ENCODE data around the gene SMCHD1. TPM values are rescaled to one million over a fixed set of nuclear protein-coding genes. Genes with fewer than 3 reads are reported as not detected.

The SMCHD1 gene
- total and polyA plus RNA-seq, 7 donors: 6.2 to 23.0 (median 20.3) TPM

DNA sequence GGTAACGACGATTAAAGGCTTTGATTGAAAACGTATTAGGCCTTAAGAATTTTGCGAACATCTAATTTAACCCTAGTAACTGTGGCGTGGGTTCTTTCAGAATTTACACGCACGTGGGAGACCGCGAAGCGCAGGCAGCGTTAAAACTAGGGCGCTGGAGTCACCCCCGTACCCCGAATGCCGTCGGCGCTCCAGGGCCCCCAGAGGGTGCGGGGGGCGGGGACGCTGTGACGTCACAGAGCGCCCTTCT lies 673 bp upstream of the SMCHD1 start:
- intact Hi-C loops (cut with DNase I): loop anchor here (5.0 to 10.0 kb wide), 3 partner anchors 83 to 592 kb away; partner anchors contain the start of genes METTL4 (in 1 of the 2), MYL12A (in 1 of the 2) and NDC80 (in 1 of the 2)
- no peak for DNase-seq
- peaks cover 22% of the 10 kb centered on the region for H3K4me1 ChIP-seq

DNA sequence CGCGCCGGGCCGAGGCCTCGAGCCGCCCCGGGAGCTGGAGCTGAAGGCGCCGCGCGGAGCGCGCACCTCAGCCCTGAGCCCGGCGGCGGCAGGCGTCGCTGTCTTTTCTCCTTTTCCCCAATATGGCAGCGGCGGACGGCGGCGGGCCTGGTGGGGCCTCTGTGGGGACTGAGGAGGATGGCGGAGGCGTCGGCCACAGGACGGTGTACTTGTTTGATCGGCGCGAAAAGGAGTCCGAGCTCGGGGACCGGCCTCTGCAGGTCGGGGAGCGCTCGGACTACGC lies 369 bp downstream of the SMCHD1 start:
- intact Hi-C loops (cut with DNase I): loop anchor here (5.0 to 10.0 kb wide), 3 partner anchors 84 to 591 kb away; partner anchors contain the start of genes METTL4 (in 1 of the 2), MYL12A (in 1 of the 2) and NDC80 (in 1 of the 2)
- peaks cover 22% of the 10 kb centered on the region for H3K4me1 ChIP-seq
- H3K27me3 ChIP-seq (ENCODE audit: insufficient read depth in 3 of 3, low read length in 2 of 3): no peaks in the 10 kb centered on the region
- H3K9me3 ChIP-seq: no peaks in the 10 kb centered on the region
- H3K4me3 ChIP-seq: peak overlapping the region; percentile 90
- 0% methylated on average over 27 to 37 of the region's 37 CpGs for WGBS, 3 donors
- H3K27ac ChIP-seq: peak overlapping the region; percentile 96
- H3K36me3 ChIP-seq (ENCODE audit: insufficient read depth in 1 of 2, low read depth in 1 of 2): no peaks in the 10 kb centered on the region
- TF ChIP-seq, protein P1, sequence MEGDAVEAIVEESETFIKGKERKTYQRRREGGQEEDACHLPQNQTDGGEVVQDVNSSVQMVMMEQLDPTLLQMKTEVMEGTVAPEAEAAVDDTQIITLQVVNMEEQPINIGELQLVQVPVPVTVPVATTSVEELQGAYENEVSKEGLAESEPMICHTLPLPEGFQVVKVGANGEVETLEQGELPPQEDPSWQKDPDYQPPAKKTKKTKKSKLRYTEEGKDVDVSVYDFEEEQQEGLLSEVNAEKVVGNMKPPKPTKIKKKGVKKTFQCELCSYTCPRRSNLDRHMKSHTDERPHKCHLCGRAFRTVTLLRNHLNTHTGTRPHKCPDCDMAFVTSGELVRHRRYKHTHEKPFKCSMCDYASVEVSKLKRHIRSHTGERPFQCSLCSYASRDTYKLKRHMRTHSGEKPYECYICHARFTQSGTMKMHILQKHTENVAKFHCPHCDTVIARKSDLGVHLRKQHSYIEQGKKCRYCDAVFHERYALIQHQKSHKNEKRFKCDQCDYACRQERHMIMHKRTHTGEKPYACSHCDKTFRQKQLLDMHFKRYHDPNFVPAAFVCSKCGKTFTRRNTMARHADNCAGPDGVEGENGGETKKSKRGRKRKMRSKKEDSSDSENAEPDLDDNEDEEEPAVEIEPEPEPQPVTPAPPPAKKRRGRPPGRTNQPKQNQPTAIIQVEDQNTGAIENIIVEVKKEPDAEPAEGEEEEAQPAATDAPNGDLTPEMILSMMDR (IDR thresholded peaks at IDR 0.05): no peak
- peak; percentile 49 to 77 for DNase-seq
- peak in 1 of 4 donors; percentile 17 for ATAC-seq

More for the DNA sequence above, 673 bp upstream of the SMCHD1 start:
- H3K4me3 ChIP-seq: peak overlapping the region; percentile 90
- TF ChIP-seq, protein P1 (IDR thresholded peaks at IDR 0.05): no peak
- H3K27ac ChIP-seq: peak overlapping the region; percentile 96
- 1% methylated on average over 22 of the region's 22 CpGs for WGBS, 3 donors
- no peaks in the 10 kb centered on the region for H3K9me3 ChIP-seq
- H3K27me3 ChIP-seq (ENCODE audit: insufficient read depth in 3 of 3, low read length in 2 of 3): no peaks in the 10 kb centered on the region
- ATAC-seq: peak; percentile 4 to 38 (median 29)
- no peaks in the 10 kb centered on the region for H3K36me3 ChIP-seq (ENCODE audit: insufficient read depth in 1 of 2, low read depth in 1 of 2)

DNA sequence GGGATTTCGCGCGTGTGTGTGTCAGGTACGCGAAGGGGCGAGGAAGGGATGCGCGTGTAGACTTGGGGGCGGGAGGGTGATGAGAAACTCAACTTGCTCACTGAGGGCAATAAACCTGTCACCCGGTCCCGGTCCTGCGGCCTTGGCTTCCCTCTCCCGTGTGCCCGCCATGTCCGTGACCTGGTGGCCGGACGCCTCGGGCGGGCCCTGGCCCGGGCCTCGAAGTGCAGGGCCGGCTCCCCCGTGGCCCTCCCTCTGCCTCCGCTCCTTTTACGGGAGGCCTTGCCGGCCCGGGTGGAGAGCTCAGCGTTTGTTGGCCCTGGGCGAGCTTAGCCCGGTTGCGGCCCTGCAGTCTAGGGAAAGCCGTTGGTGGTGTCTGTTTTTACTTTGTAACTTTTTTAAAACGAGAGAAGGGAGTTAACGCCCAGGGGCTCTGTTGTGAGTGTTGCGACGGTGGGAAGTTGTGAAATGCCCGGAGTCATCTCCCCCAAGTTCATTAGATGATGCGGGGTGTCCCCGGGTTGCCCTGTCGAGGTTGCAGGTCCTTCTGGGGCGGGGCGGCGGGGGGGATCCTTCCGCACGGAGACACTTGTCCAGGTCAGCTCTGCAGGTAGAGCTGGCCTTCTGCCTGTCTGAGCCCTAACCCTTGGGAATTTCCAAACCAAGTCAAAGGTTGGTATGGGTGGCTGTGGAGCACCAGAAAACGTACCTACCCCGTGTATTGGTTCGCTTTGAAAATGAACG lies 883 bp downstream of the SMCHD1 start:
- TF ChIP-seq, protein P1 (IDR thresholded peaks at IDR 0.05): no peak
- WGBS, 3 donors: 0 to 1% (median 0%) methylated on average over 40 to 49 of the region's 49 CpGs

DNA sequence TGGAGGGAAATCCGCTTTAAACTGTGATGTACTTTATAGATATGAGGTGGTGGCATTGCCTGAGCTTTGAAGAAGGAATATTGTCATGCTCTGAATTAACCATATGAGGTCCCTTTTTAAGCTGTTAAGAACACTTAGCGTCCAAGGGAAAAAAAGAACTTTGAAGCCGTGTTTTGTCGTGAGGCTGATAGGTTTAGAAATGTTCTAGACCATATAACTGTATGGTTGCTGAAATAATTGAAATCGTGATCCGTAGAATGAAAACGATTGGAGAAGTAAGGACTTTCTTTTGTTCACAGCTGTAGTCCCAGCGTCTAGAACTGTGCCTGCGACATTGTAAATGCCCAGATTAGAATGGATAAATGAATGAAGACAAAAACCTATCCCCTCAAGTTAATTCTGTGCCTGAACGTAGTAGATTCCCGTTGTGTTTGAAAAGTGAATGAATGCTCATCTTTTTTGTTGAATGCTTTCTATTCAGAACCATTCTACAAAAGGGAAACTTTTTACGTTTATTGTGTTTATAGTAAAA lies 1.5 kb downstream of the SMCHD1 start:
- ATAC-seq (no peak), DNase-seq (no peak)
- Histone ChIP-seq H3K4me1 (peaks cover 22% of the 10 kb centered on the region), H3K27ac (peak overlapping the region; percentile 96), H3K36me3 (ENCODE audit: insufficient read depth in 1 of 2, low read depth in 1 of 2) (no peaks in the 10 kb centered on the region), H3K27me3 (ENCODE audit: insufficient read depth in 3 of 3, low read length in 2 of 3) (no peaks in the 10 kb centered on the region), H3K4me3 (peak overlapping the region; percentile 90), H3K9me3 (no peaks in the 10 kb centered on the region)
- intact Hi-C loops (cut with DNase I): loop anchor here (5.0 to 10.0 kb wide), 3 partner anchors 85 to 590 kb away; partner anchors contain the start of genes METTL4 (in 1 of the 2), MYL12A (in 1 of the 2) and NDC80 (in 1 of the 2)
- TF ChIP-seq, protein P1 (IDR thresholded peaks at IDR 0.05): no peak
- 6 to 8% (median 7%) methylated on average over 12 of the region's 12 CpGs for WGBS, 3 donors

More for the DNA sequence above, 883 bp downstream of the SMCHD1 start:
- H3K27ac ChIP-seq: peak overlapping the region; percentile 96
- no peaks in the 10 kb centered on the region for H3K9me3 ChIP-seq
- H3K27me3 ChIP-seq (ENCODE audit: insufficient read depth in 3 of 3, low read length in 2 of 3): no peaks in the 10 kb centered on the region
- peaks cover 22% of the 10 kb centered on the region for H3K4me1 ChIP-seq
- peak overlapping the region; percentile 90 for H3K4me3 ChIP-seq
- DNase-seq (peak; percentile 60 to 81), ATAC-seq (peak; percentile 64 to 78 (median 72))
- no peaks in the 10 kb centered on the region for H3K36me3 ChIP-seq (ENCODE audit: insufficient read depth in 1 of 2, low read depth in 1 of 2)
- intact Hi-C loops (cut with DNase I): loop anchor here (5.0 to 10.0 kb wide), 3 partner anchors 84 to 591 kb away; partner anchors contain the start of genes METTL4 (in 1 of the 2), MYL12A (in 1 of the 2) and NDC80 (in 1 of the 2)

Data from psoas muscle (tissue), 8 donors.